H1 (cell line): ENCODE results near the gene NFIA. TPM values are rescaled to one million over a fixed set of nuclear protein-coding genes. Genes with fewer than 3 reads are reported as not detected.

Source experiments
- BRCA1 ChIP-seq: IDR thresholded peaks from 2 replicates; pipeline ENCODE4 v1.6.1; 2012; ENCODE audit warnings: low read depth, low read length, improper control_type of control experiment
- CREB1 ChIP-seq: IDR thresholded peaks from 2 replicates; pipeline ENCODE4 v1.6.1; 2012; ENCODE audit warnings: inconsistent platforms
- EP300 ChIP-seq, 2 experiments: IDR thresholded peaks; 1 replicate in 1 of 2; 2 replicates in 1 of 2; pipeline ENCODE4 v1.6.1; 2011 to 2012; ENCODE audit warnings: low read depth in 2 of 2, low read length in 2 of 2, mild to moderate bottlenecking in 2 of 2, borderline replicate concordance in 1 of 2, inconsistent platforms in 1 of 2, moderate library complexity in 1 of 2
- polyA plus RNA-seq, 7 experiments: library from polyadenylated mRNA; depleted of rRNA in 3 of 7; stranded (reverse) in 5 of 7; unstranded in 2 of 7; fragments of >200 nt in 5 of 7; fragments of 200-250 nt in 2 of 7; gene quantifications; 1 replicate in 5 of 7; 2 replicates in 1 of 7; 4 replicates in 1 of 7; pipeline versions ENCODE4 v1.2.1 to v1.2.3, GENCODE V29; 2011 to 2013; ENCODE audit warnings: missing spikeins in 2 of 7, mixed read lengths in 2 of 7
- total RNA-seq: library from RNA; stranded (reverse); fragmentation: NEBNext Ultra II Directional; extraction: Animal tissue kit (Norgen Biotek cat#: 25700); gene quantifications from 2 replicates; pipeline ENCODE4 v1.2.1, GENCODE V29; 2021
- TF ChIP-seq, protein P1 (sequence below): fragments of 300-600 bp; sonication (generic); IDR thresholded peaks from 2 replicates; pipeline ENCODE4 v1.7.1; 2012; ENCODE audit warnings: low read length, moderate library complexity, mild to moderate bottlenecking, inconsistent platforms; ENCODE audit not compliant: insufficient replicate concordance

The NFIA gene
- total and polyA plus RNA-seq, 2 of the 8 experiments (the other 6 are each of a cell fraction or from before 2014, with no cell fraction given): 1.8 to 2.3 TPM

DNA sequence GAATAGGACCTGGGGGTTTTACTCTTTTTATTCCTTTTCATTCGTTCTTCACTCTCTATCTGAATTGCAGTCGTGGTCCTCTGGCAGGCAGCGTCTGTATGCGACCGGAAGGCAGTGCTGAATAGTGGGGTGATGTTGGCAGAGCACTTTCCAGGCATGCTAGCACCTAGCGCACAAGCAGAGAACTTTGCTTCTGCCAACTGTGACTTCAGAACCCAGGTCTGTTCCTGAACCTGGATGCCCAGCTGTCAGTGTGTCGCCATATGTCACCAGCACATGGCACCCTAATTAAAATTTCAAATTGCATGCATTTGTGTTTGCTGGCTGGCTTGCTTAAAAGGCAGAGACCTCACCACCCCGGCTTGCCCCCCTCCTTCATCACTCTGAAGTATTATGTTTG is 116.2 kb downstream of the NFIA start (continued):
- TF ChIP-seq, protein P1, sequence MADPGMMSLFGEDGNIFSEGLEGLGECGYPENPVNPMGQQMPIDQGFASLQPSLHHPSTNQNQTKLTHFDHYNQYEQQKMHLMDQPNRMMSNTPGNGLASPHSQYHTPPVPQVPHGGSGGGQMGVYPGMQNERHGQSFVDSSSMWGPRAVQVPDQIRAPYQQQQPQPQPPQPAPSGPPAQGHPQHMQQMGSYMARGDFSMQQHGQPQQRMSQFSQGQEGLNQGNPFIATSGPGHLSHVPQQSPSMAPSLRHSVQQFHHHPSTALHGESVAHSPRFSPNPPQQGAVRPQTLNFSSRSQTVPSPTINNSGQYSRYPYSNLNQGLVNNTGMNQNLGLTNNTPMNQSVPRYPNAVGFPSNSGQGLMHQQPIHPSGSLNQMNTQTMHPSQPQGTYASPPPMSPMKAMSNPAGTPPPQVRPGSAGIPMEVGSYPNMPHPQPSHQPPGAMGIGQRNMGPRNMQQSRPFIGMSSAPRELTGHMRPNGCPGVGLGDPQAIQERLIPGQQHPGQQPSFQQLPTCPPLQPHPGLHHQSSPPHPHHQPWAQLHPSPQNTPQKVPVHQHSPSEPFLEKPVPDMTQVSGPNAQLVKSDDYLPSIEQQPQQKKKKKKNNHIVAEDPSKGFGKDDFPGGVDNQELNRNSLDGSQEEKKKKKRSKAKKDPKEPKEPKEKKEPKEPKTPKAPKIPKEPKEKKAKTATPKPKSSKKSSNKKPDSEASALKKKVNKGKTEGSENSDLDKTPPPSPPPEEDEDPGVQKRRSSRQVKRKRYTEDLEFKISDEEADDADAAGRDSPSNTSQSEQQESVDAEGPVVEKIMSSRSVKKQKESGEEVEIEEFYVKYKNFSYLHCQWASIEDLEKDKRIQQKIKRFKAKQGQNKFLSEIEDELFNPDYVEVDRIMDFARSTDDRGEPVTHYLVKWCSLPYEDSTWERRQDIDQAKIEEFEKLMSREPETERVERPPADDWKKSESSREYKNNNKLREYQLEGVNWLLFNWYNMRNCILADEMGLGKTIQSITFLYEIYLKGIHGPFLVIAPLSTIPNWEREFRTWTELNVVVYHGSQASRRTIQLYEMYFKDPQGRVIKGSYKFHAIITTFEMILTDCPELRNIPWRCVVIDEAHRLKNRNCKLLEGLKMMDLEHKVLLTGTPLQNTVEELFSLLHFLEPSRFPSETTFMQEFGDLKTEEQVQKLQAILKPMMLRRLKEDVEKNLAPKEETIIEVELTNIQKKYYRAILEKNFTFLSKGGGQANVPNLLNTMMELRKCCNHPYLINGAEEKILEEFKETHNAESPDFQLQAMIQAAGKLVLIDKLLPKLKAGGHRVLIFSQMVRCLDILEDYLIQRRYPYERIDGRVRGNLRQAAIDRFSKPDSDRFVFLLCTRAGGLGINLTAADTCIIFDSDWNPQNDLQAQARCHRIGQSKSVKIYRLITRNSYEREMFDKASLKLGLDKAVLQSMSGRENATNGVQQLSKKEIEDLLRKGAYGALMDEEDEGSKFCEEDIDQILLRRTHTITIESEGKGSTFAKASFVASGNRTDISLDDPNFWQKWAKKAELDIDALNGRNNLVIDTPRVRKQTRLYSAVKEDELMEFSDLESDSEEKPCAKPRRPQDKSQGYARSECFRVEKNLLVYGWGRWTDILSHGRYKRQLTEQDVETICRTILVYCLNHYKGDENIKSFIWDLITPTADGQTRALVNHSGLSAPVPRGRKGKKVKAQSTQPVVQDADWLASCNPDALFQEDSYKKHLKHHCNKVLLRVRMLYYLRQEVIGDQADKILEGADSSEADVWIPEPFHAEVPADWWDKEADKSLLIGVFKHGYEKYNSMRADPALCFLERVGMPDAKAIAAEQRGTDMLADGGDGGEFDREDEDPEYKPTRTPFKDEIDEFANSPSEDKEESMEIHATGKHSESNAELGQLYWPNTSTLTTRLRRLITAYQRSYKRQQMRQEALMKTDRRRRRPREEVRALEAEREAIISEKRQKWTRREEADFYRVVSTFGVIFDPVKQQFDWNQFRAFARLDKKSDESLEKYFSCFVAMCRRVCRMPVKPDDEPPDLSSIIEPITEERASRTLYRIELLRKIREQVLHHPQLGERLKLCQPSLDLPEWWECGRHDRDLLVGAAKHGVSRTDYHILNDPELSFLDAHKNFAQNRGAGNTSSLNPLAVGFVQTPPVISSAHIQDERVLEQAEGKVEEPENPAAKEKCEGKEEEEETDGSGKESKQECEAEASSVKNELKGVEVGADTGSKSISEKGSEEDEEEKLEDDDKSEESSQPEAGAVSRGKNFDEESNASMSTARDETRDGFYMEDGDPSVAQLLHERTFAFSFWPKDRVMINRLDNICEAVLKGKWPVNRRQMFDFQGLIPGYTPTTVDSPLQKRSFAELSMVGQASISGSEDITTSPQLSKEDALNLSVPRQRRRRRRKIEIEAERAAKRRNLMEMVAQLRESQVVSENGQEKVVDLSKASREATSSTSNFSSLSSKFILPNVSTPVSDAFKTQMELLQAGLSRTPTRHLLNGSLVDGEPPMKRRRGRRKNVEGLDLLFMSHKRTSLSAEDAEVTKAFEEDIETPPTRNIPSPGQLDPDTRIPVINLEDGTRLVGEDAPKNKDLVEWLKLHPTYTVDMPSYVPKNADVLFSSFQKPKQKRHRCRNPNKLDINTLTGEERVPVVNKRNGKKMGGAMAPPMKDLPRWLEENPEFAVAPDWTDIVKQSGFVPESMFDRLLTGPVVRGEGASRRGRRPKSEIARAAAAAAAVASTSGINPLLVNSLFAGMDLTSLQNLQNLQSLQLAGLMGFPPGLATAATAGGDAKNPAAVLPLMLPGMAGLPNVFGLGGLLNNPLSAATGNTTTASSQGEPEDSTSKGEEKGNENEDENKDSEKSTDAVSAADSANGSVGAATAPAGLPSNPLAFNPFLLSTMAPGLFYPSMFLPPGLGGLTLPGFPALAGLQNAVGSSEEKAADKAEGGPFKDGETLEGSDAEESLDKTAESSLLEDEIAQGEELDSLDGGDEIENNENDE: no peak
- TF ChIP-seq EP300 (IDR thresholded peaks at IDR 0.05; ENCODE audit: borderline replicate concordance in 1 of 2, low read depth in 2 of 2, low read length in 2 of 2) (no peak), CREB1 (no peak), BRCA1 (no peak)
- TF ChIP-seq, all 59 proteins: peak for 0
